ENCODE results near the gene TECPR2.

GRCh38 chr14:102426796-102427195, 64.1 kb downstream of the TECPR2 start:
- TF ChIP-seq POLR2A (IDR thresholded peaks at IDR 0.05), result no peak
- TF ChIP-seq, protein P1, sequence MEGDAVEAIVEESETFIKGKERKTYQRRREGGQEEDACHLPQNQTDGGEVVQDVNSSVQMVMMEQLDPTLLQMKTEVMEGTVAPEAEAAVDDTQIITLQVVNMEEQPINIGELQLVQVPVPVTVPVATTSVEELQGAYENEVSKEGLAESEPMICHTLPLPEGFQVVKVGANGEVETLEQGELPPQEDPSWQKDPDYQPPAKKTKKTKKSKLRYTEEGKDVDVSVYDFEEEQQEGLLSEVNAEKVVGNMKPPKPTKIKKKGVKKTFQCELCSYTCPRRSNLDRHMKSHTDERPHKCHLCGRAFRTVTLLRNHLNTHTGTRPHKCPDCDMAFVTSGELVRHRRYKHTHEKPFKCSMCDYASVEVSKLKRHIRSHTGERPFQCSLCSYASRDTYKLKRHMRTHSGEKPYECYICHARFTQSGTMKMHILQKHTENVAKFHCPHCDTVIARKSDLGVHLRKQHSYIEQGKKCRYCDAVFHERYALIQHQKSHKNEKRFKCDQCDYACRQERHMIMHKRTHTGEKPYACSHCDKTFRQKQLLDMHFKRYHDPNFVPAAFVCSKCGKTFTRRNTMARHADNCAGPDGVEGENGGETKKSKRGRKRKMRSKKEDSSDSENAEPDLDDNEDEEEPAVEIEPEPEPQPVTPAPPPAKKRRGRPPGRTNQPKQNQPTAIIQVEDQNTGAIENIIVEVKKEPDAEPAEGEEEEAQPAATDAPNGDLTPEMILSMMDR (IDR thresholded peaks at IDR 0.05 in 8 of 11, conservative IDR thresholded peaks at IDR 0.05 in 3 of 11), result no peak

All from spleen (tissue), 7 donors.